Measurements from ENCODE around the gene MPPED1. TPM values are rescaled to one million over a fixed set of nuclear protein-coding genes. Genes with fewer than 3 reads are reported as not detected.

MPPED1 gene
- total RNA-seq, 1 donor from 2014 or later: not detected

GRCh38 chr22:43514476-43515157, 102.8 kb downstream of the MPPED1 start:
- DNase-seq: no peak
- intact Hi-C loops (cut with micrococcal nuclease): no loop called here
- TF ChIP-seq, protein P1, sequence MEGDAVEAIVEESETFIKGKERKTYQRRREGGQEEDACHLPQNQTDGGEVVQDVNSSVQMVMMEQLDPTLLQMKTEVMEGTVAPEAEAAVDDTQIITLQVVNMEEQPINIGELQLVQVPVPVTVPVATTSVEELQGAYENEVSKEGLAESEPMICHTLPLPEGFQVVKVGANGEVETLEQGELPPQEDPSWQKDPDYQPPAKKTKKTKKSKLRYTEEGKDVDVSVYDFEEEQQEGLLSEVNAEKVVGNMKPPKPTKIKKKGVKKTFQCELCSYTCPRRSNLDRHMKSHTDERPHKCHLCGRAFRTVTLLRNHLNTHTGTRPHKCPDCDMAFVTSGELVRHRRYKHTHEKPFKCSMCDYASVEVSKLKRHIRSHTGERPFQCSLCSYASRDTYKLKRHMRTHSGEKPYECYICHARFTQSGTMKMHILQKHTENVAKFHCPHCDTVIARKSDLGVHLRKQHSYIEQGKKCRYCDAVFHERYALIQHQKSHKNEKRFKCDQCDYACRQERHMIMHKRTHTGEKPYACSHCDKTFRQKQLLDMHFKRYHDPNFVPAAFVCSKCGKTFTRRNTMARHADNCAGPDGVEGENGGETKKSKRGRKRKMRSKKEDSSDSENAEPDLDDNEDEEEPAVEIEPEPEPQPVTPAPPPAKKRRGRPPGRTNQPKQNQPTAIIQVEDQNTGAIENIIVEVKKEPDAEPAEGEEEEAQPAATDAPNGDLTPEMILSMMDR (IDR thresholded peaks at IDR 0.05; ENCODE audit: borderline replicate concordance): no peak
- Histone ChIP-seq H3K27ac (replicated peaks) (no peak overlapping the region), H3K27me3 (ENCODE audit: low read depth) (peaks cover 61% of the 10 kb centered on the region), H3K9me3 (replicated peaks) (no peaks in the 10 kb centered on the region), H3K4me3 (no peak overlapping the region), H3K36me3 (no peaks in the 10 kb centered on the region), H3K4me1 (no peaks in the 10 kb centered on the region)

DNA sequence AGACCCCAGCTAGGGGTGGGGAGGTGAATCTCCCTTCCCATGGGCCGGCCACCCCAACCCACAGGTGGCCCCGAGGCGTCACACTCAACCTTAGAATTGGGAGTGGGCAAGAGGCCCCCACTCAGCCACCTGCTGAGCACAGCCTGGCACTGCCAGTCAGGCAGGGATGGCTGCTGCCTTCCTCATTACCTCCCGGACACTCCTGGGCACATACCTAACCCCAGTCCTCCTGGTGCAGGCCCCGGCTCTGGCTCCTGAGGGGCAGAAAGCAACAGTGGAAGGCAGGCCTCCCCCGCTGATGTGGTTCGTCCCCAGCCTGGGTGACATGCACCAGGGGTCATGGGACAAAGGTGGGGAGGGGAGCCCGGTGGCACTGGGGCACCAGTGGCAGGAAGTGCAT, 103.6 kb downstream of the MPPED1 start:
- peaks cover 61% of the 10 kb centered on the region for H3K27me3 ChIP-seq (ENCODE audit: low read depth)
- intact Hi-C loops (cut with micrococcal nuclease): no loop called here
- TF ChIP-seq, protein P1 (IDR thresholded peaks at IDR 0.05; ENCODE audit: borderline replicate concordance): no peak
- H3K27ac ChIP-seq (replicated peaks): no peak overlapping the region
- H3K36me3 ChIP-seq: no peaks in the 10 kb centered on the region
- H3K4me3 ChIP-seq: no peak overlapping the region
- no peaks in the 10 kb centered on the region for H3K4me1 ChIP-seq
- no peaks in the 10 kb centered on the region for H3K9me3 ChIP-seq (replicated peaks)
- no peak for DNase-seq

DNA sequence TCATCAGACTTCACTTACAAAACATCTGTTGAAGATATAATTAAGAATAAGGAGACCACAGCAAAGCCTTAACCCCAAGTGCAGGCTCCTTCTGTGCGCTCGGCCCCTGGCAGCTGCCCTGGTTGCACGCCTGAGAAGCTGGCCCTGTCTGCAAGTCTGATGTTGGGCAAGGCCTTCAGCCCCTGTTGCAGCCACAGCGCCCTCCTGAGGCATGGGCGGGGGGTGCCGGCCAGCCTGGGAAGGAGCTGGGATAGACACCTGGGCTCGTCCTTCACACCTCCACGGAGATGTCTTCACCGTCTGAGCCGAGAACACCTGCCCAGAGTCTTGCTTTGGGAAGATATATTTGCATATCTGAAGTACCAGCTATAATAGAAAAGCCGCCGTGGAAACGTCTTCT, 104.1 kb downstream of the MPPED1 start:
- intact Hi-C loops (cut with micrococcal nuclease): no loop called here
- DNase-seq: no peak
- TF ChIP-seq, protein P1 (IDR thresholded peaks at IDR 0.05; ENCODE audit: borderline replicate concordance): no peak
- H3K36me3 ChIP-seq: no peaks in the 10 kb centered on the region
- H3K4me1 ChIP-seq: no peaks in the 10 kb centered on the region
- peaks cover 61% of the 10 kb centered on the region for H3K27me3 ChIP-seq (ENCODE audit: low read depth)
- no peak overlapping the region for H3K27ac ChIP-seq (replicated peaks)
- H3K9me3 ChIP-seq (replicated peaks): no peaks in the 10 kb centered on the region
- H3K4me3 ChIP-seq: no peak overlapping the region

DNA sequence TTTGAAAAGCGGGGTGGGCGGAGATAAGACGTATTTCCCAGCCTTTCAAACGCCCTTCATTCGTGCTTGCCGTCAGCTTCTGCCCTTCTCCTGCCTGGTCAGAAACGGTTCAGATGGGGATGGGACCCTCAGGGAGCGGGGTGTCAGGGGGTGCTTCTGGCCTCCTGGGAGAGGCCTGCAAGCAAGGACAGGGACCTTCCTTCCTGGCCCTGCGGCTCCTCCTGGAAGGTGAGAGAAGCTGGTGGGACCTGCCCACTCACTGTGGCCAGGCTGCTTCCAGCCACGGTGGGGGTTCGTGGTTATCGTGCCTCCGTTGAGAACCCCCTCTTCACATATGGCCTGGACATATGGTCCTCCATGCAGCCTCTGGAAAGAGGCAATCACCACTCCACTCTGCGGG, 104.6 kb downstream of the MPPED1 start:
- TF ChIP-seq, protein P1 (IDR thresholded peaks at IDR 0.05; ENCODE audit: borderline replicate concordance): no peak
- Histone ChIP-seq H3K4me1 (no peaks in the 10 kb centered on the region), H3K4me3 (no peak overlapping the region), H3K9me3 (replicated peaks) (no peaks in the 10 kb centered on the region), H3K27ac (replicated peaks) (no peak overlapping the region), H3K36me3 (no peaks in the 10 kb centered on the region), H3K27me3 (ENCODE audit: low read depth) (peaks cover 62% of the 10 kb centered on the region)
- intact Hi-C loops (cut with micrococcal nuclease): no loop called here
- no peak for DNase-seq

DNA sequence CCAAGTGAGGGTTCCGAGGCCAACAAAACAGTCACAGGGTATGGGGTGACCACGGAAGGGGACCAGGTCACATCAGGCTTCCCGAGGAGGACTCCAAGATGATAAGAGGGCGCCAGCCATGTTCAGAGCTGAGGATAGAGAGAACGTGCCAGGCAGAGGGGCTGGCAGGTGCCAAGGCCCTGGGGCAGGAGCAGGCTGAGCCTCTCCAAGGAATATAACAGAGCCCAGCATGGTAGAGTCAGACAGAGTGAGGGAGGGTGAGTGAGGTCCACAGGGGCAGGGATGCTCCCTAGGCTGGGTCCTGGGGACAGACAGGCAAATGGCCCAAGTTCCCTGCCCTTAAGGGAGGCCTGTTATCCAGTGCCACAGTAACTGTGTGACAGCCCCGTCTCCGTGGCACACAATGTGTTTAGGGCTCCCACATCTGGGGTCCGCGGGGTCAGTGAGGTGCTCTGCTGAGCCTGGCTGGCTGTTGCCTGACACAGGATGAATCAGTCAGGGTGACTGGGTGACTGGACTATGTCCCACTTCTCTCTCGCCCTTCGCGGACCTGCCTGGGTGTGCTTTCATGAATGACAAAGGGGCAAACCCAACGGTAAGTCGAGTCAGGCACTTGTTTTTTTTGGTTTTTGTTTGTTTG, 105.3 kb downstream of the MPPED1 start:
- no peak overlapping the region for H3K27ac ChIP-seq (replicated peaks)
- intact Hi-C loops (cut with micrococcal nuclease): no loop called here
- H3K27me3 ChIP-seq (ENCODE audit: low read depth): peaks cover 70% of the 10 kb centered on the region

More for the DNA sequence above, 105.3 kb downstream of the MPPED1 start:
- Histone ChIP-seq H3K36me3 (no peaks in the 10 kb centered on the region), H3K9me3 (replicated peaks) (no peaks in the 10 kb centered on the region), H3K4me3 (no peak overlapping the region), H3K4me1 (no peaks in the 10 kb centered on the region)
- TF ChIP-seq, protein P1 (IDR thresholded peaks at IDR 0.05; ENCODE audit: borderline replicate concordance): no peak
- no peak for DNase-seq

Data from left ventricle myocardium inferior (tissue), 1 donor.